IMR-90 (cell line): ENCODE results near the gene PDE4B. TPM values are rescaled to one million over a fixed set of nuclear protein-coding genes. Genes with fewer than 3 reads are reported as not detected.

ENCODE experiments used
- ATAC-seq: fragments of 200-7000 bp; cut with Tn5 transposase; 2 replicates; pipeline ENCODE4 v1.9.1; 2020; ENCODE audit warnings: low read depth, mild to moderate bottlenecking, moderate library complexity
- BruUV-seq: library from RNA; stranded (reverse); fragments of 400-500 nt; replicated peaks from 2 replicates; lab custom pipeline; 2021; lab: Mats Ljungman, UMichigan
- CTCF ChIA-PET: fragments of 300-600 bp; formaldehyde crosslinking; extraction: SDS; loops from one replicate; lab custom pipeline; 2021; ENCODE audit warnings: antibody characterized with exemption; lab: Yijun Ruan, JAX
- POLR2A ChIA-PET: fragments of 300-600 bp; sonication (Branson Sonifier 250); formaldehyde crosslinking; loops from one replicate; lab custom pipeline; 2022; ENCODE audit warnings: antibody characterized with exemption; ENCODE audit not compliant: unreplicated experiment; lab: Charles Lee
- DNase-seq: peaks from one replicate; pipeline ENCODE4 v3.0.0; 2013
- H2AFZ ChIP-seq: replicated peaks from 2 replicates; pipeline ENCODE3; 2013; ENCODE audit warnings: low read length, mild to moderate bottlenecking; ENCODE audit not compliant: poor library complexity
- H2AK5ac ChIP-seq: 2 replicates; pipeline ENCODE4 v1.6.1; 2013; ENCODE audit warnings: low read depth, low read length, inconsistent platforms
- H2AK9ac ChIP-seq: replicated peaks from 2 replicates; pipeline ENCODE3; 2013; ENCODE audit warnings: mild to moderate bottlenecking, low read depth, low read length, moderate library complexity; ENCODE audit not compliant: poor library complexity
- H2BK120ac ChIP-seq: 2 replicates; pipeline ENCODE4 v1.6.1; 2013; ENCODE audit warnings: low read depth, low read length, inconsistent platforms
- H2BK15ac ChIP-seq: 3 replicates; pipeline ENCODE4 v1.6.1; 2013; ENCODE audit warnings: low read depth, low read length, inconsistent platforms
- H2BK20ac ChIP-seq: 2 replicates; pipeline ENCODE4 v1.6.1; 2013; ENCODE audit warnings: low read depth, mild to moderate bottlenecking, inconsistent platforms, low read length, moderate library complexity
- H2BK5ac ChIP-seq: 2 replicates; pipeline ENCODE4 v1.6.1; 2013; ENCODE audit warnings: mild to moderate bottlenecking, low read depth, low read length, inconsistent platforms; ENCODE audit not compliant: poor library complexity, severe bottlenecking
- H3K14ac ChIP-seq: replicated peaks from 2 replicates; pipeline ENCODE4 v1.6.1; 2013; ENCODE audit warnings: low read depth, low read length, inconsistent platforms
- H3K18ac ChIP-seq: 2 replicates; pipeline ENCODE4 v1.6.1; 2013; ENCODE audit warnings: low read depth, low read length, control low read depth
- H3K23ac ChIP-seq: 2 replicates; pipeline ENCODE4 v1.6.1; 2013; ENCODE audit warnings: low read depth, low read length, inconsistent platforms
- H3K27ac ChIP-seq: 2 replicates; pipeline ENCODE4 v1.5.1; 2013; ENCODE audit warnings: mild to moderate bottlenecking, control low read depth, low read length; ENCODE audit not compliant: insufficient read depth
- H3K27me3 ChIP-seq: 2 replicates; pipeline ENCODE4 v1.6.1; 2013; ENCODE audit warnings: low read length; ENCODE audit not compliant: control insufficient read depth, insufficient read depth
- H3K36me3 ChIP-seq: 2 replicates; pipeline ENCODE4 v1.6.1; 2013; ENCODE audit warnings: low read length, mixed read lengths; ENCODE audit not compliant: control insufficient read depth, insufficient read depth
- H3K4ac ChIP-seq: 2 replicates; pipeline ENCODE4 v1.6.1; 2013; ENCODE audit warnings: low read depth, low read length, inconsistent platforms
- H3K4me1 ChIP-seq: 2 replicates; pipeline ENCODE4 v1.6.1; 2013; ENCODE audit warnings: low read length, mixed read lengths; ENCODE audit not compliant: control insufficient read depth, insufficient read depth
- H3K4me2 ChIP-seq: 2 replicates; pipeline ENCODE4 v1.6.1; 2013; ENCODE audit warnings: low read depth, mild to moderate bottlenecking, control low read depth, low read length, moderate library complexity
- H3K4me3 ChIP-seq: 2 replicates; pipeline ENCODE4 v1.5.1; 2013; ENCODE audit warnings: low read depth, mild to moderate bottlenecking, control low read depth, low read length, moderate library complexity; ENCODE audit not compliant: insufficient read depth
- H3K56ac ChIP-seq: 2 replicates; pipeline ENCODE4 v1.6.1; 2013; ENCODE audit warnings: low read length, inconsistent platforms; ENCODE audit not compliant: insufficient read depth; ENCODE audit errors: extremely low read depth
- H3K79me1 ChIP-seq, 2 experiments: 2 replicates each; pipeline ENCODE4 v1.6.1; 2013; ENCODE audit warnings: low read length in 2 of 2, inconsistent platforms in 1 of 2, low read depth in 1 of 2
- H3K9ac ChIP-seq: 2 replicates; pipeline ENCODE4 v1.6.1; 2013; ENCODE audit warnings: low read depth, low read length, control low read depth
- H3K9me1 ChIP-seq: 2 replicates; pipeline ENCODE4 v1.6.1; 2013; ENCODE audit warnings: low read length, inconsistent platforms; ENCODE audit not compliant: insufficient read depth
- H3K9me3 ChIP-seq: 2 replicates; pipeline ENCODE4 v1.6.1; 2013; ENCODE audit warnings: low read length; ENCODE audit not compliant: control insufficient read depth, insufficient read depth
- H4K20me1 ChIP-seq: 2 replicates; pipeline ENCODE4 v1.6.1; 2013; ENCODE audit warnings: low read length, inconsistent platforms; ENCODE audit not compliant: insufficient read depth
- H4K5ac ChIP-seq: 2 replicates; pipeline ENCODE4 v1.6.1; 2013; ENCODE audit warnings: mild to moderate bottlenecking, low read depth, low read length, control low read depth
- H4K8ac ChIP-seq, 2 experiments: 2 replicates each; pipeline ENCODE4 v1.6.1; 2013; ENCODE audit warnings: low read depth in 2 of 2, low read length in 2 of 2, control low read depth in 1 of 2, inconsistent platforms in 1 of 2
- H4K91ac ChIP-seq: 2 replicates; pipeline ENCODE4 v1.6.1; 2013; ENCODE audit warnings: low read depth, low read length, inconsistent platforms; ENCODE audit not compliant: insufficient read depth
- BHLHE40 ChIP-seq: fragments of 150-350 bp; IDR thresholded peaks from 2 replicates; pipeline ENCODE4 v1.6.1; 2016; ENCODE audit warnings: mild to moderate bottlenecking, low read depth, low read length
- CEBPB ChIP-seq: IDR thresholded peaks from 2 replicates; pipeline ENCODE4 v1.6.1; 2012; ENCODE audit warnings: low read depth, low read length, improper control_type of control experiment
- CHD1 ChIP-seq: IDR thresholded peaks from 2 replicates; pipeline ENCODE4 v1.6.1; 2012; ENCODE audit warnings: low read depth, low read length, improper control_type of control experiment
- CTCF ChIP-seq: conservative IDR thresholded peaks from 2 replicates; pipeline ENCODE4 v1.5.1; 2012; ENCODE audit warnings: mild to moderate bottlenecking, low read depth, low read length, improper control_type of control experiment
- FOS ChIP-seq: fragments of 150-350 bp; IDR thresholded peaks from 2 replicates; pipeline ENCODE4 v1.6.1; 2016; ENCODE audit warnings: low read depth, low read length
- MAFK ChIP-seq: IDR thresholded peaks from 2 replicates; pipeline ENCODE4 v1.6.1; 2012; ENCODE audit warnings: low read depth, low read length, improper control_type of control experiment
- MAZ ChIP-seq: IDR thresholded peaks from 2 replicates; pipeline ENCODE4 v1.6.1; 2012; ENCODE audit warnings: low read depth, mild to moderate bottlenecking, low read length, improper control_type of control experiment, moderate library complexity, borderline replicate concordance
- MXI1 ChIP-seq: IDR thresholded peaks from 2 replicates; pipeline ENCODE4 v1.6.1; 2012; ENCODE audit warnings: low read depth, mild to moderate bottlenecking, low read length, moderate library complexity, borderline replicate concordance
- NFE2L2 ChIP-seq: fragments of 150-350 bp; IDR thresholded peaks from 2 replicates; pipeline ENCODE4 v1.6.1; 2016; ENCODE audit warnings: low read depth, mild to moderate bottlenecking, low read length
- POLR2A ChIP-seq: IDR thresholded peaks from 2 replicates; pipeline ENCODE4 v1.6.1; 2012; ENCODE audit warnings: mild to moderate bottlenecking, low read depth, low read length
- RAD21 ChIP-seq: IDR thresholded peaks from 2 replicates; pipeline ENCODE4 v1.6.1; 2012; ENCODE audit warnings: low read length, improper control_type of control experiment
- RCOR1 ChIP-seq: IDR thresholded peaks from 2 replicates; pipeline ENCODE4 v1.6.1; 2012; ENCODE audit warnings: mild to moderate bottlenecking, low read length, improper control_type of control experiment; ENCODE audit not compliant: insufficient replicate concordance
- SMC3 ChIP-seq: fragments of 150-350 bp; IDR thresholded peaks from 2 replicates; pipeline ENCODE4 v1.6.1; 2016; ENCODE audit warnings: low read depth, mild to moderate bottlenecking, antibody characterized with exemption, low read length, moderate library complexity
- USF2 ChIP-seq: fragments of 150-350 bp; IDR thresholded peaks from 2 replicates; pipeline ENCODE4 v1.6.1; 2017; ENCODE audit warnings: mild to moderate bottlenecking, antibody characterized with exemption, low read length, low read depth
- WGBS, 2 experiments: methylation state at CpG; one replicate each; pipeline versions ENCODE4 v1.1.5 to v1.1.7; 2013; ENCODE audit warnings: missing lambda C conversion rate in 2 of 2; ENCODE audit not compliant: insufficient read length in 1 of 2; ENCODE audit errors: extremely low coverage in 2 of 2; 5-methylcytosine and 5-hydroxymethylcytosine counted together
- dilution Hi-C: fragments of 300-500 bp; cut with HindIII; formaldehyde crosslinking; loops from one replicate; pipeline ENCODE4 v1.14.3; 2018; ENCODE audit warnings: low sequenced_read_pairs; ENCODE audit not compliant: unreplicated experiment
- in situ Hi-C: fragments of 300-500 bp; cut with MboI; formaldehyde crosslinking; loops from 3 replicates; pipeline ENCODE4 v1.14.3; 2019; ENCODE audit warnings: low sequenced_read_pairs, inconsistent platforms, mixed read lengths
- intact Hi-C: fragments of 100-400 bp; cut with micrococcal nuclease; formaldehyde crosslinking; loops from 2 replicates; pipeline ENCODE4 v1.10.0; 2022
- polyA plus RNA-seq, 3 experiments: library from polyadenylated mRNA; depleted of rRNA; stranded (reverse); fragments of >200 nt; gene quantifications; 2 replicates each; pipeline ENCODE4 v1.2.3, GENCODE V29; 2012; ENCODE audit warnings: low replicate concordance in 1 of 3
- total RNA-seq: library from RNA; depleted of rRNA; stranded (reverse); fragments of >200 nt; gene quantifications from 2 replicates; pipeline ENCODE4 v1.2.3, GENCODE V29; 2012

PDE4B gene
- total and polyA plus RNA-seq, 2 of the 4 experiments (the other 2 are of a cell fraction) = 5.8 to 21.3 TPM

GRCh38 chr1:66134004-66134403 lies 341.3 kb downstream of the PDE4B start:
- no peak overlapping the region for H3K4me3 ChIP-seq
- ChIA-PET POLR2A (no interaction called here), CTCF (no interaction called here)
- TF ChIP-seq POLR2A (no peak), RCOR1 (no peak), RAD21 (no peak), CEBPB (no peak), USF2 (no peak), FOS (no peak), MAZ (no peak), MXI1 (no peak), SMC3 (no peak), CTCF (no peak), NFE2L2 (no peak), BHLHE40 (no peak), CHD1 (no peak), MAFK (no peak)
- no peak overlapping the region for H4K8ac ChIP-seq
- no peak overlapping the region for H3K4me2 ChIP-seq
- H3K4ac ChIP-seq = no peak overlapping the region
- H3K56ac ChIP-seq = no peak overlapping the region
- H3K9ac ChIP-seq = no peak overlapping the region
- no peak overlapping the region for H2AK5ac ChIP-seq
- H3K36me3 ChIP-seq = no peaks in the 10 kb centered on the region
- intact Hi-C loops = no loop called here
- no peak overlapping the region for H4K91ac ChIP-seq
- no peaks in the 10 kb centered on the region for H3K27me3 ChIP-seq
- H3K27ac ChIP-seq = no peak overlapping the region
- no peaks in the 10 kb centered on the region for H4K20me1 ChIP-seq
- no peak overlapping the region for H2BK20ac ChIP-seq
- no peak overlapping the region for H2AFZ ChIP-seq
- H2BK120ac ChIP-seq = no peak overlapping the region
- H3K9me1 ChIP-seq = no peaks in the 10 kb centered on the region
- H2BK15ac ChIP-seq = no peak overlapping the region
- H4K5ac ChIP-seq = no peak overlapping the region
- no CpG with 5 or more reads among the region's 1 CpG for WGBS, 2 experiments
- H2BK5ac ChIP-seq = no peak overlapping the region
- in situ Hi-C loops = no loop called here
- ATAC-seq (no peak), DNase-seq (no peak)
- dilution Hi-C loops = no loop called here
- H3K18ac ChIP-seq = no peak overlapping the region
- H3K9me3 ChIP-seq = no peaks in the 10 kb centered on the region
- H2AK9ac ChIP-seq = no peak overlapping the region
- no peaks in the 10 kb centered on the region for H3K4me1 ChIP-seq
- H3K79me1 ChIP-seq = no peaks in the 10 kb centered on the region
- BruUV-seq = no TSS peak
- no peak overlapping the region for H3K23ac ChIP-seq
- no peak overlapping the region for H3K14ac ChIP-seq
